HG02798 (cell line): Measurements from ENCODE around the gene PRKCE.
A peak's percentile ranks its signal among the peaks of the same experiment; 100 is the strongest.

Source experiments
- ATAC-seq: cut with Tn5 transposase; IDR thresholded peaks from one replicate; pipeline ENCODE4 v1.9.1; 2021; ENCODE audit warnings: mild to moderate bottlenecking; ENCODE audit not compliant: unreplicated experiment, poor library complexity

PRKCE gene

DNA sequence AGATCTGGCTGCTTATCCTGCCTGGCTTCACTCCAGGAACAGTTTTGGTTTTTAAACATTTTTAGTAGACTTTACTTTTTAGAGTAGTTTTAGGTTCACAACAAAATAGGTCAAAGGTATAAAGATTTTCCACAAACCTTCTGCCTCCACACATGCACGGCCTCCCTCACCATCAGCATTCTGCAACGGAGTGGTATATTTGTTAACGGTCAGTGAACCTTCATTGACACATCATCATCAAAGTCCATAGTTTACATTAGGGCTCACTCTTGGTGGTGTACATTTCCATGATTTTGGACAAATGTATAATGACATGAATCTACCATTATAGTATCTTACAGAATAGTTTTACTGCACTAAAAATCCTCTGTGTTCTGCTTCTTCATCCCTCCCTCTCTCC lies 342.6 kb downstream of the PRKCE start:
- no peak for ATAC-seq

DNA sequence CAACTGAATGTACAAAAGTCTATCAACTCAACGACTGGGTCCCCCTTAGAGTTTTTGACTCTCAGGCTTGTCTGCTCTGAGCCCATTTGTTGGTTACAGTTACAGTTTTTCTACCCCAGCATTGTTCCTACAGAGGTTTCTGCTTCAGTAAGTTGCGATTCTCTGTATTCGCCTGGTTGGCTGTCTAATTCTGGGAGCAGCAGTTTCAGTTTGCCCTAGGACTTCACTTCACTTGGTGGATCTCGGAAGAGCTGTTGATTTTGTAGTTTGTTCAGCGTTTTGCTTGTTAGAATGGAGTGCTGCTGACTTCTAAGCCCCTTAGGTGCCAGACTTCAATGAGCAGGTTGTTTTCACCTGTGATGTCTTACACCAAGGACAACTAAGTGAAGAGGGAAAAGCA lies 349.2 kb downstream of the PRKCE start:
- no peak for ATAC-seq

DNA sequence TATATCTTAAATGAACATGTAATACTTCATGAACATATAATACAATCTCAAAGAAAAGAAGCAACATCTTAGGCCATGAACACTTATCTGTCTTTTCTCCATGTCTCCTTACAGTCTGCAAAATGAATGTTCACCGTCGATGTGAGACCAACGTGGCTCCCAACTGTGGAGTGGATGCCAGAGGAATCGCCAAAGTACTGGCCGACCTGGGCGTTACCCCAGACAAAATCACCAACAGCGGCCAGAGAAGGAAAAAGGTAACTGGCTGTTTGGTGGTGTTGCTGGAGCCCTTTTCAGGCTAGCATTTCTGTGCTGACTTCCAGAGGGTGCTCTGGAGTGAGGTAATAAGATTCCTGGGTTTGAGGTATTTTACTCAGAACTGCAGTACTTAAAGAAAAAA lies 349.8 kb downstream of the PRKCE start:
- ATAC-seq = no peak

DNA sequence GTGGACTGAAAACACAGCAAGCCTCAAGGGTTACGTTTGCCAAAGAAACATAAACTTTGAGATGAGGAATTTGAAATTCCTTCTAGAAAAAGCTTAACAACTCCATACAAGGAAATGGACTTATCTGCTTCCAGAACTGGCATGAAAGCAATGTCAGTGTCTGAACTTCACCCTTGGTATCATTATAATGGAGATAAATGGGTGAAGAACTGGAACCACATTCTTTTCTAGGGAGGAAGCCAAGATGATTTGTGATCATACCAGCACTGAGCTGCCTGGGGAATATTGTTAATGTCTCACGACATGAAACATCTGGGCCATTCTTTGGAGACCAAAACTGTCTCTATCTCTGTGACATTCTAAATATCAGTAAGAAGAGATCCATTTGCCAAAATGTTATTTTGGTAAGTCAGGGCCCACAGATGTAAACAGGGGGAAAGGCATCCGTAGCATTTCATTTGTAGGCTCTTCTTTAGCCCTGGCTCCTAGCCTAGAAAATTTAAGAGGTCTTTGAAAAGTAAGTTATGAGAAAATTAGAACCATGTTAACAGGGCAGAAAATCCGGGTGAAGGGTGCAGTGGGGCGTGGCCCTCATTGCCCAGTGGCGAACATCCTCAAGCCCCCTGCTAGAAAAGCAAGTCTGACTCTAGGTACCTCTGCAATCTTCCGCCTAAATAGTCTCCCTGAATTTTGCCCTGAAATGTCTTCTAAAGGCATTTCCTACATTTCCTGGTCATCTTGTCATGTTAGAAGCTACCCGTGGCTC lies 350.4 kb downstream of the PRKCE start:
- ATAC-seq = no peak

DNA sequence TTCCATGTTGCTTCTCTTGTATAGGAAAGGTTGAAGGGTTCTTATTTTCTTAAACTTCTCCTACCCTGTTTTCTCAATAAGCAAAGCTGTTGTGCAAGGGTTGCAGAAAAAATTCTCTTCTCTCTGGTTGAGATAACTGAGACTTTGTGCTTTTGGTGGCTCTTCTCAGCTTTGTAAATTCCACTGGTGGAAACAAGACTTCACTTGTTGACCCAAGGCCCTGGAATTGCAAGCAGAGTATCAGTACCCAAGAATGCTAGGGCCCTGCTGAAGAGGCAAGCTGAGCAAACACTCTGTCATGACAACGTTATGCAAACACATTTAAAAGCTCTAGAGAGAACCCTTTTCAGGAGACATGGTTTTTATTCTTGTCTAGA lies 351.0 kb downstream of the PRKCE start:
- ATAC-seq = no peak

DNA sequence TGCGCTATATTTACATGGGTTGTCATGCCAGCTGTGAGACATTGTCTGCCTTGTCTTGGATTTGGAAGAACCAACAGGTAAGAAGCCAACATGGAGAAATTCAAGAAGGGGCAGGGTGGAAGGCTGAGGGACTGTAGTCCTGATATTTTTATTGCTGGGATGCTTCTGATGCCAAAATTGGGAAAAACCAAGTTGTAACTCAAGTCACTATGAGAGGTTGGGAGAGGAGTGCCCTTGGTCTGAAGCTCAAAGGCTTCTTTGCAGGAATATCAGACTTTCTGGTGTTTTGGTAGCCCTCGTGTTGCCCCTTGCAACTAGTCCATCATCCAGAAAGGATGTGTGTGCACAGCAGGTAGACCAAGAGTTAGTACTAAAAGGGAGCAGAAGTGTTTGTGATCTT lies 351.5 kb downstream of the PRKCE start:
- no peak for ATAC-seq

DNA sequence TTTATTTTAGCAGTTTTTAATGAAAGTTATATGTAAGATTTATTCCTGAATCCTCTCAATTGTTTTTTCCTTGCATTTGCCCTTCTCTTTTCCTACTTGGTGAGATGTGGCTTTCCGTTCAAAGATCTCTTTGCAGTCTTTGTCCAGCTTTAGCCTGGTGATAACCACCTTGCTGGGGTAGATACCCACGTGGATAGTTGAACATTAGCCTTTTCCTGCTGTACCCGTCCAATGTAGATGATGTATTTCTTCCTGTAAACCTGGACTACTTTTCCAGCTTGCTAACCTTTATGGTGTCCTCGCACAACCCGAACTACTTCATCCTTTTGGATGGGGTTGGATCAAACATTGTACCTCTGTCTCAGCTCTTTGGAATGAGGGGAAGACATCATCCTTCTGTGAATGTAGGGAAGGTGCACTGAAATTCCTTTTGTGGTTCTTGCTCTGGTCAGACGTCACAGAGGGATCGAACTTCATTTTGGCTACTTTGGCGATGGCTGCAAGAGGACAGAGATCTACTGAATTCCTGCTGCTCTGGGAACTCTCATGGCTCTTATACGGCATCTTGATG lies 352.5 kb downstream of the PRKCE start:
- ATAC-seq = no peak

DNA sequence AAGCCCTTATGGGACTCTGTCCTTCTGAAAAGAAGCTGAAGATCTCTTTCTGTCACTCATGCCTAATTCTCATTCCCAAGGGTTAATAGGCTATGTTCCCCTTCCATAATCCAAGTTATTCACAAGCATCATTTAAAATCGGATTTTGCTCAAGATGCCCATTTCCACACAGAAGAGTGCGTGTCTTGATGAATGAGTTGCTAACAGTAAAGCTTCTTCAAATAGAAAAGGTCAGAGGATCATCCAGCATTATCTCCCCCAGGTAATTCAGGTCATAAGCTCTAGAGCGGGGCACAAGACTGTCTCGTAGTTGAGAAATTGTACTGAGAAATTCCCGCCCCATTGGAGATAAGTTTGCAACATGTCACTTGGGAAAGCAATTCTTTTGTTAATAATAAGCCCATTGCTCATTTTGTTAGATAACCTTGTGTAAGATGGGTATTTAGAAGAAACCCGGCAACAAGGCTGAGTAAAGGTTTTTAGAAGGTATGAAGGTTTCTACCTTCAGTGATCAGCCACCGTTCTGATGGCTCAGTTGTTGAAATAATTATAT lies 355.1 kb downstream of the PRKCE start:
- no peak for ATAC-seq

DNA sequence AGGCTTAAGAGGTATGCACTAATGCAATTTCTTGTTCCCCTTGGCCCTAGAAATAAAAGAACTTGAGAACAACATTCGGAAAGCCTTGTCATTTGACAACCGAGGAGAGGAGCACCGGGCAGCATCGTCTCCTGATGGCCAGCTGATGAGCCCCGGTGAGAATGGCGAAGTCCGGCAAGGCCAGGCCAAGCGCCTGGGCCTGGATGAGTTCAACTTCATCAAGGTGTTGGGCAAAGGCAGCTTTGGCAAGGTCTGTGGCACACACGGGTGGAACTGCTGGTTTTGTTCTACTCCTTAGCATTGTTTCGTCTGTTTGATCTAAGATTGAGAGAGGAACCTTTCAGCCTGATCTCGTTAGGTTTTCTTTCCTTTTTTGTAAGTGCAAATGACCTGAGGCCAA lies 355.9 kb downstream of the PRKCE start:
- no peak for ATAC-seq

DNA sequence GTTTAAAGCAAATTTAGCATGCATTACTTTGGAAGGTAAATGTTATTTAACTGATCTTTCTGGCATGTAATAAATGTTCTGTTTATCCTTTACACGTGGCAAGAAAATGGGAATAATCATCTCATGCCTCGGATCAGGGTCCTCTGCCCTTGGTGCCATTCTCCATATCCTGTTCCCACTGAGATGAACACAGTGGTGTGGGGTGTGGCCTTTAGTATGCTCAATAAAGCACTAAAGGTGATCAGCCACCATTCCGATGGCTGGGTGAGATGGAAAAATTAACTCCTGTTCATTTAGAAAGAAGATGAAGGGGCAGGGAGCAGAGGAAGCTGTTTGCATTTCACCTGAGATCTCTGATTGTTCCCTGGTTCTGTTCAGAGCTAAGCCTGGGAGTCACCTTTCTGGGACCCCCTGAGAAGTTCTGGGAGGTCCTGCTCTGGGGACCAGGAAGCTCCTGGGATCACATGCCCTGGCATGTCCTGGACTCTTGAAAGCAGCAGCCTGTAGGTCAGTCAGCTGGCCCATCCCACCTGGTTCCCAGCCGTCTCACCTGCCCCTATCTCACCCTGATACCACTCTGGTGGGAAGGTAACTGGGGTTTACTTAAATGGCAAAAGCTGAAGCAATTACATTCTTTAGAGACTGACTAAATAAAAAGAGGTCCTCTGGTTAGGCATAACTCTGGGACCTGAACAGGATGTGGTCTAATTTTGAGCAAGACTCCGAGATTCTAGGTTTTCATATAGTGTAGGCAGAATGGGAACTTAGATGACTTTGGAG lies 356.8 kb downstream of the PRKCE start:
- ATAC-seq = no peak

DNA sequence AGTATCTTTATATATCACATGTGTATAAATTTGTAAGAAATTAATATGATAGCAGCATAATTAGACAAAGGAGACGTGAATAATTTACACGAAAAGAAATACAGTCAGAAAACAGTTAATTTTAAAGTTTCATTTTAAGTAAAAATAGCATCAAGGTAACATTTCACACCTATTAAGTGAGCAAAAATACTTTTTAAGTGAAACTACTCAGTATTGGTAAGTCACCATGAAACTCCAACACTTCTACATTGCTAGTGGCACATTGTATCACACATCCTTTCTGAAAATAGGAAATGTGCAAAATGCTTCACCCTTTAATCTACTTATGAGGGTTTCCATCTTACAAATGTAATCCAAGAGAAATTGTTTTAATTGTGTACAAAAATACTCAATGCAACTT lies 357.8 kb downstream of the PRKCE start:
- no peak for ATAC-seq

DNA sequence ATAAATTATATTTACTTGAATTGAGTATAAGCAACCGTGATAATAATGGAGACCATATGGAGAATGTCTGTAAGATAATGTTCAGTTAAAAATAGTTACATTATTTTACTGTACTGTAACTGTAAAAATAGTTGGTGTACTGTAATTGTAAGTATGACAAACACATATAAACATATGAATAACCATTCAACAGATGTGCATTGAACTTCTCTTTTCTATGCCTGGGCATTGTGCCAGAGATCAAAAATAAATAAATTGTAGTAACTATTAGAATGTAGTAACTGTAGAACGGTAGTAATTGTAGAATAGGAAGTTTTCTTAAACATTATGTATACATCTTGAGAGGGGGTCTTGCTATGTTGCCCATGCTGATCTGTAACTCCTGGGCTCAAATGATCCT lies 358.3 kb downstream of the PRKCE start:
- ATAC-seq = no peak

DNA sequence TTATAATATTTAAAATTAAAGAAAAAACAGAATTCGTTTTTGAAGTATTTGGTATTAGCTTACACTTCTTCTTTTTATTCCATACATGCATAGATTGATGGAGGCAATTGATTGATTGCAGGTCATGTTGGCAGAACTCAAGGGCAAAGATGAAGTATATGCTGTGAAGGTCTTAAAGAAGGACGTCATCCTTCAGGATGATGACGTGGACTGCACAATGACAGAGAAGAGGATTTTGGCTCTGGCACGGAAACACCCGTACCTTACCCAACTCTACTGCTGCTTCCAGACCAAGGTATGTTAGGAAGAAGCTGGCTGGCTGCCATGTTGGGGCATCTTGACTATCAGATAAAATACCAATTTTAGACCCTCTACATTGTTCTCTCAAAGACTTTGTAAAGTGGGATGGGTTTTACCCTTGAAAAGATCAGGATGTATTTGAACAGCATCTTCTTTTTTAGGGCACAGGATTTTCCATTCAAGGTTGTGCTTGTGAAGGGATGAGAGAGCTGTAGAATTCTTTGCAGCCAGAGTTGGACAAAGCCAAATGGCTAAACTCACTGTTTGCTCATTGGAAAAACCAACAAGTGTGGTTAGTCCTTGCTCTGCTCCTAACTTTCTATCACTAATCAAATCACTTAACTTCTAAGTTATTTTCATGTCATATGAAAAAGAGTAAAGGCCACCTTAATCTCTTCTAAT lies 358.9 kb downstream of the PRKCE start:
- no peak for ATAC-seq

DNA sequence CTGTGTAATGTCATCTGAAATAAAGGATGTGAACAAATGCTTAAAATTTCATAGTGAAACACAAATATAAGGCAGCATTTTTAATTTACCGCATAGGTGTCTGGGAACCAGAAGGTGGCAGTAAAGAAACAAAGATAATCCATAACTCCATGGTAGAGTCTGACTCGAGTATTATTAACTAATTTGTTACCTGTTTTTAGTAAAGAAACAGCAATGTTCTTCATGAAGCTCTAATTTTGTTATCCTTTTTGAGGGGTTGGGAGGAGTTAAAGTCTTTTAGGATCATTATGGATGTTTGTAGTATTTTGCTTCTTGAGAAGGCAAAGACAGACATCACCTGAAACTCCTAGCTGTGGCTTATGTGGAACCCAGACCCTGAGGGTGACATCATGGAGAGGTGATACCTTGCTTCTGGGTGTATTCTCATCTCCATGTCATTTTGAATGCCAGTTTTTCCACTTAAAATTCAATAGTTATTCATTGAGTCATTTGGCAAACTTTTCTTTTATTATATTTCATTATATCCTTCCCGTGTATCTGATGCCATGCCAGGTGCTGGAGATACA lies 359.5 kb downstream of the PRKCE start:
- peak; percentile 51 for ATAC-seq

DNA sequence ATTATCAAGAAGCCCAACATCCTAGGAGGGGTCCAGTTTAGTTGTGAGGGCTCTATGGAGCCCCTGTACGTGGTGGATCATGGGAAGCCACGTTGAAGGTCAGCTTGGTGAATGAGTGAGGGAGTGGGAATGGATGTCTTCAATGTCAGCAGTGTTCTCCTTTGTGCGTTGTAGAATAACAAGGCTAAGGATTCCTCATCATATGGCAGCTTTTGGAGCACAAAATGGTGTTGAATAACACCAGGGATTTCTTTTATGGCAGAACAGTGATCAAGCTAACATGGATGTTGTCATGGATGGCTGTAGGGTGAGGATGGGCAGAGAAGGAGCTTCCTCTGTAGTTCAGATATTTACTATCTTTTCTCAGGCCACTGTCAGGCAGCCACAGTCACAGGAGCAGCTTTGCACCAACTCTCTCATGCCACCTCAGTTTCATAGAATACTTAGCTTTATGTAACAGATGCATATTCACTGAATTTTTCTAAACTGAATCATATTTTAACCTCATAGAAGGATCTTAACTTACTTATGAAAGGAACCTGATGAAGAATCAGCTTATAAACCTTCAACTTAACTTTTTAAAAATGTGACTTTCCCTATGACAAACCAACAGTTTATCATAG lies 361.3 kb downstream of the PRKCE start:
- ATAC-seq = no peak

DNA sequence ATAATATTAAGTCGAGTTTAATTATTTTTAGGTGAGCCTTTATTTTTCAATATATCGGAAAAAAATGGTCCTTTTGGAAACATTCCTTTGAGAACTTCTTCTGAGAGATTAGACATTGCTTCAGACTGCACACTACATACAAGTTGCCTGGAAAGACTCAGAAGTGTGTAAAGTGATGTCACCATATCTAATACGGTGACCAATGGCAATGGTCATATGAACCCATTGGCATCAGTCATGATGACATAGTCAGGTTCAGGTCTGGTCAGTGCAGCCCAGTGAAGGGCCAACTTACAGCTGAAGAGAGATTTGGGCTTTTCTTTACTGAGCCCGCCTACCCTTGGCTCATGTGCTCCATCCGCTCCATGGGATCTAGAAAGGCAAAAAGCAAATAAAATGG lies 362.3 kb downstream of the PRKCE start:
- ATAC-seq = no peak

DNA sequence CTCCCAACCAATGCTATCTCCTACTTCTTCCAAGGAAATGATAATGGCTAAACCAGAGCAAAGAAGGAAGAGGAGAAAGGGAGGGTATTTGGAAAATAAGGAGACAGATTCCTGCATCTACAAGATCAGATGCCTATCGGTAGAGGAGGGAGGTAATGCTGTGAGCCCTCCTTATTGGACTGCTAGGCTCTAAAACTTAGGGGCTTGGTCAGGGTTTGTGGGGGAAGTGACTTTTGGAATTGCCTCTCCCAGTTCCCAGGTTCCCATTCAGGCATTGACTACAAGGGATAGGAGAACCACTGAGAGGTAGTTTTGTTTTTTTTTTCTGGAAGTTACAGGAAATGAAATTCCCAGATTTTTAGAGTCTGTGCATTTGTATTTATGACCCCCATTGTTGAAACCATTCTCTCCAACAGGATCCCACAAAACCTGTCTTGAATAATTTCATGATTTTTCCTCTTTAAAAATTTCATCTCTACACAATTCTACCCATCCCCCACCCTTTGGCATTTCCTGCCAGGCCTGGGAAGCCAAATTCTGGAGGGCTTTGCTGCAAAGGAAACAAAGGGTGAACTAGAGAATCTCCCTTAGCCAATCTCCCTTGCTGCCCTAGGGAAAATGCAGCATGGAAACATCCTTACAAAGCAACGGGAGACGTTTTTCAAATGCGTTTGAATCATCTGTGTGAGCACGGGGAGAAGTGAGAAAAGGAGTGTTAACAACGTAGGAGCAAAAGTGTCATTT lies 363.6 kb downstream of the PRKCE start:
- ATAC-seq = no peak

DNA sequence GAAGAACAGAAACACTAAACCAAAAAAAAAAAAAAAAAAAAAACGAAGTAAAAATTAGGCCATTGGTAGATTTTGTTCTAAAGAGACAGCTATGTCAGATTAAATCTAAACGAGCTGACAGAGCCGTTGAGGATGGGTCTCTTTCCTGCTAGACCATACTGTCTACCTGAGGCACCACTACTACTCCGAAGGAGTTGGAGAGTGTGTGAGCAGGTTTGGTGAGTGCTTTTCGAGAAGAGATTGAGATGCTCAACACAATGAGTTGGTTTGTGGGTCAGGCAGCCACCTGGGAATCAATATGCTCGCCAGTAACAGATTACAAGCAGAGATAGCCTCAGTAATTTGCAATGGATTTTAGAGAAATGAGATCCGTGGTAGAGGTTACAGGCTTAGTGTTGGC lies 364.2 kb downstream of the PRKCE start:
- ATAC-seq = no peak

DNA sequence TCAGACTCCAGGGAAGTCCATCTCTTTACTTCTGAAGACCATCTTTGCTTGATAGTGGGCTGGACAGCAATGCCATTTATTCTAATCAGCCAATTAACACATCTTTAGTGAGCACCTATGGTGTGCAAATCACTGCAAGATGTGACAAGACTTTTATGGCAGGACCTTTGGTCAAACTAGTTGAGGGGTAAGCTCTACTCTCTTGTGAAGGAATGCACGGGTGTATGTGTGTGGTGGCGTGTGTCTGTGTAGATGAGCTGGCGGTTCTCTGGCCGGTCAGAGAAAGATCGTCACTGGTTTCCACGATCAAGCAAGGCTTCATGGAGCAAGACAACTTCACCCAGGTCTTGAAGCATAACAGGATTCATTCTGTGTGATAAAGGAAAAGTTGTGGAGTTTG lies 364.6 kb downstream of the PRKCE start:
- ATAC-seq = no peak
